ENCODE measurements around the gene SLC38A9. TPM values are rescaled to one million over a fixed set of nuclear protein-coding genes. Genes with fewer than 3 reads are reported as not detected.

The SLC38A9 gene
- total RNA-seq, 2 donors from 2014 or later = 16.6 to 19.6 TPM

DNA sequence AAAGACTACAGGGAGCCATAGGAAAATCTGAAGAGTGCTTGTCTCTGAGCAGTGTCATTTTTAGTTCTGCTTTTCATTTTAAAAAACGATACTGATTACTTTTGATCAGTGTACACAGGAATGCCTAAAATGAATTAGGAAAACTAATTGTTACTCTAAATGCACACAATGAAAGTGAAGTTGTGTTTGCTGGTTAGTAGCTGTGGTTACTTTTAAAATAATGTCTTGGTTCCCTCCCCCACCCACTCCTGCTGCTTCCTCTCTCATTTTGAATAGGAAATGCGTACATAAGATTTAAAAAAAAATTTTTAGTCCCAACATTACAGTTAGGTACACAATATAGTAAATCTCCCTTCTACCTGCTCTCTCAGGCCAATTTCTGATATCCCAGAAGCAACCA lies 129.9 kb downstream of the SLC38A9 start:
- DNase-seq (ENCODE audit: low spot score) = no peak
- no peak for ATAC-seq (ENCODE audit: insufficient number of reproducible peaks, low FRiP score, low read depth)
- no peaks in the 10 kb centered on the region for H3K9me3 ChIP-seq
- H3K4me1 ChIP-seq (ENCODE audit: control insufficient read depth in 1 of 2, low read depth in 2 of 2) = peaks cover 19 to 31% of the 10 kb centered on the region in 2 donors
- TF ChIP-seq CTCF (IDR thresholded peaks at IDR 0.05) = no peak
- no peak overlapping the region for H3K4me3 ChIP-seq
- H3K36me3 ChIP-seq = no peaks in the 10 kb centered on the region
- no peak overlapping the region for H3K27ac ChIP-seq
- H3K27me3 ChIP-seq (replicated peaks; ENCODE audit: insufficient read depth) = no peaks in the 10 kb centered on the region

DNA sequence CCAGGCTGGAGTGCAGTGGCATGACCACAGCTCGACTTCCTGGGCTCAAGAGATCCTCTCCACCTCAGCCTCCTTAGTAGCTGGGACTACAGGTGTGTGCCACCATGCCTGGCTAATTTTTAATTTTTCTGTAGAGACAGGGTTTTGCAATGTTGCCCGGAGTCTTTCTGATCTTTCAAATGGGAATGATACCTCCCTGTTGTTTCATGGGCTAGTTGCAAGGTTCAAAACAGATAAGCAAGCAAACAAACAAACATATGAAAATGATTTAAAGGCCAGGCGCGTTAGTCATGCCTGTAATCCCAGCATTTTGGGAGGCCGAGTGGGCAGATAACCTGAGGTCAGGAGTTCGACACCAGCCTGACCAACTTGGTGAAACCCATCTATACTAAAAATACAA lies 132.1 kb downstream of the SLC38A9 start:
- Histone ChIP-seq H3K4me1 (ENCODE audit: control insufficient read depth in 1 of 2, low read depth in 2 of 2) (peaks cover 22 to 46% of the 10 kb centered on the region in 2 donors), H3K4me3 (no peak overlapping the region), H3K27me3 (replicated peaks; ENCODE audit: insufficient read depth) (no peaks in the 10 kb centered on the region), H3K36me3 (no peaks in the 10 kb centered on the region), H3K9me3 (no peaks in the 10 kb centered on the region), H3K27ac (no peak overlapping the region)
- ATAC-seq (ENCODE audit: insufficient number of reproducible peaks, low FRiP score, low read depth) (no peak), DNase-seq (ENCODE audit: low spot score) (no peak)
- no peak for TF ChIP-seq CTCF (IDR thresholded peaks at IDR 0.05)

- no peak for TF ChIP-seq CTCF (IDR thresholded peaks at IDR 0.05)
- no peak overlapping the region for H3K4me3 ChIP-seq
- ATAC-seq (ENCODE audit: insufficient number of reproducible peaks, low FRiP score, low read depth) (peak; percentile 50), DNase-seq (ENCODE audit: low spot score) (no peak)
- peak overlapping the region; percentile 55 to 76 for H3K27ac ChIP-seq
- no peaks in the 10 kb centered on the region for H3K9me3 ChIP-seq
- peaks cover 22 to 42% of the 10 kb centered on the region in 2 donors for H3K4me1 ChIP-seq (ENCODE audit: control insufficient read depth in 1 of 2, low read depth in 2 of 2)
- no peaks in the 10 kb centered on the region for H3K27me3 ChIP-seq (replicated peaks; ENCODE audit: insufficient read depth)
- H3K36me3 ChIP-seq = no peaks in the 10 kb centered on the region
Measured at GRCh38 chr5:55578771-55579170, 133.4 kb downstream of the SLC38A9 start.

DNA sequence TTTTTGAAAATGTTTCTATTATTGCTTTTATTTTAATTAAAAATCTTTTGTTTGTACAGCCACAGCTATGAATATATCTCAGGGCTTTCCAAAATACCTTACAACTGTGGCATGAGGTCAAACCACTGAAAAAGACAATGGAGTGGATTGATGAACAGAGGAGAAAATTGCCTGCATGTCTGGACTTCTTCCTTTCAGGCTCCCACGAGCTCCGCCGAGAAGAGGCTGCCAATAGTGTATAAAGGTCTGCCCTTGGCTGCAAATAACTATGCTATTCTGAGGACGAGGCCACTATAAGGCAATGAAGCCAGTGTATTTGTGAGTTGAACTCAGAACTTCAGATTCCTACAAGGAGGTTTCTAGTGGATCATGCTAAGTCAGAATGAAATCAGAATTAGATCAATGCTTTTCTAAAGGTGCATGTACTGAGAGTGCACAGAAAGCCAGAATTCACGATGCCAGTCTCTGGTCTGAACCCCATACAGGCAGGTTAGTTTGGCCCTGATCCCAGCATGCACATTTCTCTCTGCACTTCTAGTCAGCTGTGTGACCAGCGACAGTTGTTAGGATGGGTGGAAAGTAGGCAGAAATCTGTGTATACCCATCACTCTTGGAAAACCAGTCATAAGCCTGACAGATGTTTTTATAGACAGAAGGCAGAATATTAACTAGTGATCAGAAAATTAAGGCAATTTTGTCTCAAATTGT lies 134.6 kb downstream of the SLC38A9 start:
- no peaks in the 10 kb centered on the region for H3K27me3 ChIP-seq (replicated peaks; ENCODE audit: insufficient read depth)
- TF ChIP-seq CTCF (IDR thresholded peaks at IDR 0.05) = no peak
- H3K36me3 ChIP-seq = no peaks in the 10 kb centered on the region
- no peak overlapping the region for H3K4me3 ChIP-seq
- DNase-seq (ENCODE audit: low spot score) (no peak), ATAC-seq (ENCODE audit: insufficient number of reproducible peaks, low FRiP score, low read depth) (no peak)
- peak overlapping the region; percentile 55 to 76 for H3K27ac ChIP-seq
- no peaks in the 10 kb centered on the region for H3K9me3 ChIP-seq
- H3K4me1 ChIP-seq (ENCODE audit: control insufficient read depth in 1 of 2, low read depth in 2 of 2) = peaks cover 22 to 42% of the 10 kb centered on the region in 2 donors

- H3K9me3 ChIP-seq = no peaks in the 10 kb centered on the region
- H3K36me3 ChIP-seq = no peaks in the 10 kb centered on the region
- no peak for TF ChIP-seq CTCF (IDR thresholded peaks at IDR 0.05)
- DNase-seq (ENCODE audit: low spot score) = no peak
- H3K4me3 ChIP-seq = no peak overlapping the region
- no peak for ATAC-seq (ENCODE audit: insufficient number of reproducible peaks, low FRiP score, low read depth)
- H3K4me1 ChIP-seq (ENCODE audit: control insufficient read depth in 1 of 2, low read depth in 2 of 2) = peaks cover 22 to 42% of the 10 kb centered on the region in 2 donors
- peak overlapping the region; percentile 55 to 76 for H3K27ac ChIP-seq
- H3K27me3 ChIP-seq (replicated peaks; ENCODE audit: insufficient read depth) = no peaks in the 10 kb centered on the region
Measured at GRCh38 chr5:55576661-55577060, 135.5 kb downstream of the SLC38A9 start.

Other genes with a start within 250 kb of the SLC38A9 start
- 100 to 1,000 TPM; 341 to 509 TPM for gene PLPP1, start 177.4 kb downstream of the SLC38A9 start, total RNA-seq
- not detected for gene DDX4, start 25.7 kb upstream of the SLC38A9 start, total RNA-seq
- gene IL31RA, start 139.0 kb upstream of the SLC38A9 start, total RNA-seq = 1 to 10 TPM; 1.1 to 6.6 TPM